HG03565 (cell line): ENCODE measurements around the gene HMGCS1.
A peak's percentile ranks its signal among the peaks of the same experiment; 100 is the strongest.
"Not testable (repeated sequence)": the region's sequence is repeated elsewhere in the genome, so short reads cannot be mapped to it uniquely, and the experiment has no call there.

Source experiments
- ATAC-seq: cut with Tn5 transposase; IDR thresholded peaks from one replicate; pipeline ENCODE4 v1.9.1; 2021; ENCODE audit warnings: mild to moderate bottlenecking, moderate library complexity; ENCODE audit not compliant: unreplicated experiment

The HMGCS1 gene

GRCh38 chr5:43313035-43313853, at the start of gene HMGCS1:
Gene HMGCS1, minus strand, starts transcription at chr5:43313412. Its CDS starts 14,447 bp downstream, at chr5:43298965.
- ATAC-seq: peak; percentile 90

GRCh38 chr5:43358726-43359125, 45.5 kb upstream of the HMGCS1 start:
- no peak for ATAC-seq

- ATAC-seq: no peak
Measured at GRCh38 chr5:43358301-43358700, 45.1 kb upstream of the HMGCS1 start.

DNA sequence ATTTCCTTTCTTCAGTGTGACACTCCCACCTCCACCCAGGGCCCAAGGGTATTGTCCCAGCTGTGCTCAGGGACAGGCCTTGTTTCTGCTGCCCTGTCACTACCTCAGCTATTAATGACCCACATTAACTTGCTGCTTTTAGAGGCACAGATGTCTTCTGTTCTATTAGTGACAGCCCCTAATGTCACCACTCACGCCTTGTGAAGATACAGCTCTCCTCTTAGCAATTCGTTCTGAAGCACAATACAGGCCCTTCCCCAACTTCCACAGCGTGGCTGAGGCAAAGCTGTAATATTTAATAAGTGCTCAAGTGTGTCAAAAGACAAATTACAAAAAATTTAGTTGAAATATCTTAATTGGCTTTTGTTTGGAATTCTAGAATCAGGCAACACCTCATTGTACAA, 44.7 kb upstream of the HMGCS1 start:
- no peak for ATAC-seq

- no peak for ATAC-seq
Measured at GRCh38 chr5:43357067-43357466, 43.9 kb upstream of the HMGCS1 start.

- no peak for ATAC-seq
Measured at GRCh38 chr5:43354774-43355173, 41.6 kb upstream of the HMGCS1 start.

- ATAC-seq: no peak
Measured at GRCh38 chr5:43353668-43354067, 40.5 kb upstream of the HMGCS1 start.

DNA sequence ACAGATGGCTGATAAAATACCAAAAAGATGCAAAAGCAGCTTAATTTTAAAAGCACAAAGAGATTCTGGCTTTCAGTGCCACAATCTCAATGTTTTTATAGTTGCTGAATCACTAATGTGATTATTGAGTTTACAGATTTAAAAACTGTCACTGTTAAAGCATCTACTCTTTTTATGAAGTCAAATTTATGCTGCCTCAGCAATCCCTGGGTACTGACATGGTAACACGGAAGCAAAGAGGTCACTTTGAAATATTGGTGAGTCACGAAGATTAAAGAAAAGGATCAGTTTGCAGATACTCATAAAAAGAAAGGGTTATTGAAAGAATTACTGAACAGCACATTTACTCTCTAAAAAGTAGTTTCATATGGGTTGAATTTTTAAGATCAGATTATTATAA, 39.7 kb upstream of the HMGCS1 start:
- no peak for ATAC-seq

DNA sequence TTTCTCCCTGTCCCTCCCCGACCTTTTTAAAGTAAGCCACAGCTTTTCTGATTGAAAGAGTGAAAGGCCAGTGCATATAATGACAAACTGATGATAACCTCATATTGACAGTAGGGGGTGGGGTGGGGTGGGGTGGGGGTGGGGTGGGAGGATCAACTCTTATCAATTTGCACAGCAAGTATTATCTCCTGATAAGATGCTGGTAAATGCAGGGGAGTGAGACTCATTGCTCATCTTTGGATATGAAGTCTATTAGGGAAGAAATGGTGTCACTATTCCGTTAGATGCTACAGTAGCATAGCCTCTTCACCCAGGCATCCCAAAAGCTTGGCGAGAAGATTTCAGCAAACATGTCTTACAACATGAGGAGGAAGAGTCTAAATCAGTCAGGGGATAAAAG, 38.9 kb upstream of the HMGCS1 start:
- no peak for ATAC-seq

DNA sequence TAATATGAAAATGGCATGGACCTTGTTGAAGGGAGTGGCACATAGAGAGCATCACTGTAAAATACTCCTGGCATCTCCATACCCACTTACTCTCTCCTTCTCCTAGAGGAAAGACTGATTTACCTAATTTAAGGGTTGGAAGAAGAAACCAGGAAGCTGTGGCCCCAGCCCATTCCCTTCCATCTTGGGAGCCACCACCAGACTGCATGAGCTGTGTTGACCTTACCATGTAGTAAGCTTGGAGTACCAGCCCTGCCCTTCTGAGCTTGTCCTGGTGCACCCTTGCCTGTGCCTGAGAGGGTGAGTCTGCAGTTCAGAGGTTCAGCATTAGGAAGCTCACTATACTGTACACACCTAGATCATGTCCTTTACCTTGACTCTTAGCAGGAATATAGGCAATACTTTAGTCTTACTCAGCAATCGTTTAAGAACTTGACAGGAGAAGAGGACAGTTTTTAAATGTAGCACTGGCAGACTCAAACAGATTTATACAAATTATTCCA, 35.7 kb upstream of the HMGCS1 start:
- ATAC-seq: no peak

GRCh38 chr5:43348207-43348606, 35.0 kb upstream of the HMGCS1 start:
- no peak for ATAC-seq

DNA sequence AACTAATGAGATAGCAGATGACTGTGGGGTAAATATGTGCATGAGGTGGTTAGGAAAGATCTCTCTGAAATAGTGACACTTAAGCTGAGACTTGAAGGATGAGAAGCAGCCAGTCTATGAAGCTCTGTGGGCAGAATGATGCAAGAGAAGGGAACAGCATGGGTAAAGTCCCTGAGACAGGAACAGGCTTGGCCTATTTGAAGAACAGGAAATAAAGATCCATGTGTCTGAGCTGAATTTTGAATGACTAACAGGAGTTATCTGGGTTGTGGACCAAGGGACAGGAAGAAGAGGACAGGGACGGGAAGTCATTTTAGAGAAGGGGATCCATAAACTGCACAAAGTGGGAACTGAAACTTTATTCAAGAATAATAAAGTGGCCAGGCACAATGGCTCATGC, 25.6 kb upstream of the HMGCS1 start:
- no peak for ATAC-seq

- ATAC-seq: no peak
Measured at GRCh38 chr5:43336159-43336558, 22.9 kb upstream of the HMGCS1 start.

GRCh38 chr5:43335681-43336080, 22.5 kb upstream of the HMGCS1 start:
- ATAC-seq: no peak

- ATAC-seq: no peak
Measured at GRCh38 chr5:43332401-43332800, 19.2 kb upstream of the HMGCS1 start.

GRCh38 chr5:43325624-43326023, 12.4 kb upstream of the HMGCS1 start:
- ATAC-seq: not testable (repeated sequence)

DNA sequence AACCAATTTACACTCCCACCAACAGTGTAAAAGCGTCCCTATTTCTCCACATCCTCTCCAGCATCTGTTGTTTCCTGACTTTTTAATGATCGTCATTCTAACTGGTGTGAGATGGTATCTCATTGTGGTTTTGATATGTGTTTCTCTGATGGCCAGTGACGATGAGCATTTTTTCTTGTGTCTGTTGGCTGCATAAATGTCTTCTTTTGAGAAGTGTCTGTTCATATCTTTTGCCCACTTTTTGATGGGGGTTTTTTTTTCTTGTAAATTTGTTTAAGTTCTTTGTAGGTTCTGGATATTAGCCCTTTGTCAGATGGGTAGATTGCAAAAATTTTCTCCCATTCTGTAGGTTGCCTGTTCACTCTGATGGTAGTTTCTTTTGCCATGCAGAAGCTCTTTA, 10.3 kb upstream of the HMGCS1 start:
- ATAC-seq: not testable (repeated sequence)

GRCh38 chr5:43320846-43321245, 7.6 kb upstream of the HMGCS1 start:
- no peak for ATAC-seq

GRCh38 chr5:43316421-43316820, 3.2 kb upstream of the HMGCS1 start:
- no peak for ATAC-seq

GRCh38 chr5:43315682-43316081, 2.5 kb upstream of the HMGCS1 start:
- no peak for ATAC-seq

DNA sequence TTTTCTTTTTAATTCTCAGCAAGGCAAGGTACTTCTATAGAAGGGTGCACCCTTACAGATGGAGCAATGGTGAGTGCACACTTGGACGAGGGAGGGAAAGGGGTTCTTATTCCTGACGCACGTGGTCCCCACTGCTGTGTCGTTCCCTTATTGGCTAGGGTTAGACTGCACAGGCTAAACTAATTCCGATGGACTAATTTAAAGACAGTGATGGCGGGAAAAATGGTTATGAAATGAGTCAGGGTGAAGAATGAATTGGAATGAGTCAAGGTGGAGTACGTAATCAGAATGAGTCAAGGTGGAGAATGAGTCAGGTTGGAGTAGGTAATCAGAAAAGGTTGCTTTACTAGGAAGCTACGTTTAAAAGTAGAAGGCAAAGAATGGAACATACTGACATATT, 2.1 kb upstream of the HMGCS1 start:
- ATAC-seq: no peak

- no peak for ATAC-seq
Measured at GRCh38 chr5:43314724-43315123, 1.5 kb upstream of the HMGCS1 start.
